HG03060 (cell line): ENCODE measurements around the gene BABAM1.

Experiments
- ATAC-seq: cut with Tn5 transposase; IDR thresholded peaks from one replicate; pipeline ENCODE4 v1.9.1; 2021; ENCODE audit warnings: low read depth, moderate number of reproducible peaks; ENCODE audit not compliant: unreplicated experiment

BABAM1 gene

GRCh38 chr19:17300992-17301619 is 33.9 kb downstream of the BABAM1 start:
- ATAC-seq, result no peak

GRCh38 chr19:17302391-17303166 is 35.3 kb downstream of the BABAM1 start:
- ATAC-seq, result no peak

GRCh38 chr19:17303167-17303939 is 36.1 kb downstream of the BABAM1 start, which contains the start of gene ABHD8:
Gene ABHD8, minus strand, starts transcription at chr19:17303425. Its CDS starts 1,809 bp downstream, at chr19:17301616.
- no peak for ATAC-seq

GRCh38 chr19:17303940-17304267 is 36.7 kb downstream of the BABAM1 start:
- ATAC-seq, result no peak

GRCh38 chr19:17304386-17305215 is 37.4 kb downstream of the BABAM1 start:
- no peak for ATAC-seq

- ATAC-seq, result no peak
Measured at GRCh38 chr19:17305216-17305516, 37.9 kb downstream of the BABAM1 start.

GRCh38 chr19:17305517-17306284 is 38.5 kb downstream of the BABAM1 start, which contains the start of gene MRPL34:
Gene MRPL34, plus strand, starts transcription at chr19:17305872. Its CDS starts 21 bp downstream, at chr19:17305893.
- peak; percentile 83 for ATAC-seq

- ATAC-seq, result no peak
Measured at GRCh38 chr19:17306285-17306714, 39.1 kb downstream of the BABAM1 start.

GRCh38 chr19:17307876-17308377 is 40.7 kb downstream of the BABAM1 start:
- no peak for ATAC-seq

GRCh38 chr19:17309198-17309964 is 42.1 kb downstream of the BABAM1 start, which contains the start of gene DDA1:
Gene DDA1, plus strand, starts transcription at chr19:17309563. Its CDS starts 92 bp downstream, at chr19:17309655.
- peak; percentile 34 for ATAC-seq

GRCh38 chr19:17309965-17310461 is 42.8 kb downstream of the BABAM1 start:
- ATAC-seq, result no peak

GRCh38 chr19:17311455-17312188 is 44.4 kb downstream of the BABAM1 start:
- no peak for ATAC-seq

GRCh38 chr19:17312189-17313113 is 45.2 kb downstream of the BABAM1 start:
- ATAC-seq, result no peak

GRCh38 chr19:17314007-17314593 is 46.9 kb downstream of the BABAM1 start:
- ATAC-seq, result no peak

- no peak for ATAC-seq
Measured at GRCh38 chr19:17318966-17319365, 51.7 kb downstream of the BABAM1 start.

GRCh38 chr19:17319473-17320238 is 52.4 kb downstream of the BABAM1 start:
- ATAC-seq, result no peak
